Spleen (tissue), 11 donors: Measurements from ENCODE around the gene EPHB3. TPM values are rescaled to one million over a fixed set of nuclear protein-coding genes. Genes with fewer than 3 reads are reported as not detected.
A peak's percentile ranks its signal among the peaks of the same experiment; 100 is the strongest.

Experiments
- DNase-seq: peaks from one replicate; pipeline ENCODE4 v3.0.0-alpha.2; 2020
- H3K27ac ChIP-seq, 8 donors: fragments of 200-600 bp; sonication (generic) in 7 of 8; 1 replicate in 4 of 8; 2 replicates in 4 of 8; pipeline versions ENCODE4 v1.5.0 to v1.8.0; 2016 to 2021; ENCODE audit warnings: inconsistent platforms in 4 of 8, mild to moderate bottlenecking in 4 of 8, moderate library complexity in 1 of 8
- H3K27me3 ChIP-seq, 7 donors: fragments of 200-600 bp; sonication (generic) in 6 of 7; replicated peaks in 1 of 7; 1 replicate in 4 of 7; 2 replicates in 3 of 7; pipeline versions ENCODE4 v1.5.0 to v1.8.0; 2016 to 2021; ENCODE audit warnings: inconsistent platforms in 3 of 7, mild to moderate bottlenecking in 1 of 7
- H3K36me3 ChIP-seq, 6 donors: fragments of 200-600 bp; sonication (generic) in 5 of 6; 1 replicate in 4 of 6; 2 replicates in 2 of 6; pipeline versions ENCODE4 v1.5.0 to v1.8.0; 2016 to 2021; ENCODE audit warnings: inconsistent platforms in 2 of 6
- H3K4me1 ChIP-seq, 6 donors: fragments of 200-600 bp; sonication (generic) in 5 of 6; 1 replicate in 3 of 6; 2 replicates in 3 of 6; pipeline versions ENCODE4 v1.5.0 to v1.8.0; 2016 to 2021; ENCODE audit warnings: inconsistent platforms in 3 of 6
- H3K4me3 ChIP-seq, 8 donors: fragments of 200-600 bp; sonication (generic) in 7 of 8; 1 replicate in 4 of 8; 2 replicates in 4 of 8; pipeline versions ENCODE4 v1.5.0 to v1.8.0; 2016 to 2021; ENCODE audit warnings: inconsistent platforms in 4 of 8, mild to moderate bottlenecking in 4 of 8, moderate library complexity in 2 of 8
- H3K9me3 ChIP-seq, 8 donors: fragments of 200-600 bp; sonication (generic) in 7 of 8; 1 replicate in 4 of 8; 2 replicates in 4 of 8; pipeline versions ENCODE4 v1.5.0 to v1.8.0; 2016 to 2021; ENCODE audit warnings: inconsistent platforms in 4 of 8
- POLR2A ChIP-seq, 3 donors: fragments of 450-650 bp; IDR thresholded peaks; one replicate each; pipeline ENCODE4 v1.5.1; 2017; ENCODE audit warnings: antibody characterized with exemption in 3 of 3, mild to moderate bottlenecking in 1 of 3
- POLR2AphosphoS5 ChIP-seq, 3 donors: sonication (generic); formaldehyde crosslinking; IDR thresholded peaks; one replicate each; pipeline ENCODE4 v1.5.1; 2017; ENCODE audit warnings: antibody characterized with exemption in 3 of 3
- WGBS, 5 donors: extraction: QIAGEN DNeasy Blood & Tissue Kit in 3 of 5; methylation state at CpG; one replicate each; pipeline versions ENCODE4 v1.1.5 to v1.1.7; 2013 to 2018; 5-methylcytosine and 5-hydroxymethylcytosine counted together
- intact Hi-C: fragments of 100-400 bp; cut with DNase I; formaldehyde crosslinking; loops from one replicate; pipeline ENCODE4 v1.15.0; 2023; ENCODE audit warnings: low total_unique reads
- polyA plus RNA-seq, 3 donors: library from polyadenylated mRNA; stranded (reverse); fragments of 200-250 nt; gene quantifications; one replicate each; pipeline ENCODE4 v1.2.1, GENCODE V29; 2013
- total RNA-seq, 7 donors: library from RNA; depleted of rRNA in 3 of 7; stranded (reverse); fragments of >200 nt in 3 of 7; fragmentation: NEBNext Ultra II Directional in 4 of 7; extraction: Animal tissue kit (Norgen Biotek cat#: 25700) in 4 of 7; gene quantifications; one replicate each; pipeline versions ENCODE4 v1.1.0 to v1.2.1, GENCODE V29; 2016 to 2021
- TF ChIP-seq, protein P1 (sequence below), 11 experiments: fragments of 200-600 bp in 7 of 11; fragments of 450-650 bp in 4 of 11; sonication (generic) in 4 of 11; IDR thresholded peaks in 8 of 11; conservative IDR thresholded peaks in 3 of 11; 1 replicate in 7 of 11; 2 replicates in 4 of 11; pipeline versions ENCODE4 v1.4.0 to v1.8.0; 2016 to 2021; ENCODE audit warnings: antibody characterized with exemption in 11 of 11, inconsistent platforms in 4 of 11, mild to moderate bottlenecking in 1 of 11
- donor health status: healthy with polysubstance abuse.
- donor health status: DM: no; HTN: no; CAD: no; lungs with moderate emphysema.
- donor health status: DM: no; HTN: no; CAD: no.
- donor health status: Bipolar disorder and iron deficiency.
- donor health status: healthy.
- donor health status: DM: no; HTN: no; CAD: no.
- donor health status: DM: yes; HTN: yes; CAD: no.

The EPHB3 gene
- total and polyA plus RNA-seq, 10 donors = 0.23 to 2.3 (median 0.88) TPM

DNA sequence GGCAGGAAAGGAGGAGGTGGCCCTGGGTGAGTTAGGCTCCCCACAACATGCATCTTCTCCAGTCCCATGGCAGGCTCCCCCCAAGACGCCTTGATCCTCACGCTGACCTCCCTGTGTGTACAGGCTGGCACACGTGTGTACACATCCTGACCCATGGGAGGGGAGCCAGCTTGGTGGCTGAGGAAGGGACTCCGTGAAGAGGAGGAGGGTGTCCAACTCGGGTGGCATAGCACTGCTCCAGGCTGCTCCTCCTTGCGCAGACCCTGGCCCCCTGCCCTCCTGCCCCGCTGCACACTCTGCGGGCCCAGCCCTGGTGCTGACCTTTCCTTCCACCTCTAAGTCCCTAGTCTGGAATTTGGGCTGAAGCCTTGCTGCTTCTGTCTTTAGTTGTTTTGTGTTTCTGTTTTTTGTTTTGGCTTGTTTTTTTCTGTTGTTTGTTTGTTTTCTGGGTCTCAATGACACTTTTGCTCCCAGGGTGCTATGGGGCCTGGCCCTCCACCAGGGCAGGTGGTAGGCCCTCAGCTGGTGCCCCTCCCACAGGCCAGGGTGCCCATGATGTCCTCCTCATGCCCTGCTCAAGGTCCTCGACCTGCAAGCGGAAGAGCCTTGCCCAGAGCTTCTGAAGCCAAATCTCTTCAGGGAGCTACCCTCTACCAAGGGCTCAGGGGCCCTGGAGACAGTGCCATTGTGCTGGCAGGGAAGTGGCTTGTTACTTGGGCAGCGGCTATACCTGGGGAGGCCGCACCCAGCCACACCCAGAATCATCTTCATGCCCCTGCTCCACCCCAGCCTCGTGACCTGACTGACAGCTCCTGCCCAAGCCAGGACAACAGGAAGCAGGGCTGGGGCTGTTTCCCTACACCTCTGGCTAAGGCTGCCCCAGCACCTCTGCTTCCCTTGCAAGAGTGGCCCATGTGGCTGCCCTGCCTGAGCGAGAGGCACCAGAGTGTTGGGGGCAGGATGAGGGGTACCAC is 5.1 kb downstream of the EPHB3 start:
- peak; percentile 58 for DNase-seq
- H3K4me1 ChIP-seq = peaks cover 10 to 50% (median 26%) of the 10 kb centered on the region in 6 donors
- no peak for TF ChIP-seq POLR2AphosphoS5 (IDR thresholded peaks at IDR 0.05)
- TF ChIP-seq, protein P1, sequence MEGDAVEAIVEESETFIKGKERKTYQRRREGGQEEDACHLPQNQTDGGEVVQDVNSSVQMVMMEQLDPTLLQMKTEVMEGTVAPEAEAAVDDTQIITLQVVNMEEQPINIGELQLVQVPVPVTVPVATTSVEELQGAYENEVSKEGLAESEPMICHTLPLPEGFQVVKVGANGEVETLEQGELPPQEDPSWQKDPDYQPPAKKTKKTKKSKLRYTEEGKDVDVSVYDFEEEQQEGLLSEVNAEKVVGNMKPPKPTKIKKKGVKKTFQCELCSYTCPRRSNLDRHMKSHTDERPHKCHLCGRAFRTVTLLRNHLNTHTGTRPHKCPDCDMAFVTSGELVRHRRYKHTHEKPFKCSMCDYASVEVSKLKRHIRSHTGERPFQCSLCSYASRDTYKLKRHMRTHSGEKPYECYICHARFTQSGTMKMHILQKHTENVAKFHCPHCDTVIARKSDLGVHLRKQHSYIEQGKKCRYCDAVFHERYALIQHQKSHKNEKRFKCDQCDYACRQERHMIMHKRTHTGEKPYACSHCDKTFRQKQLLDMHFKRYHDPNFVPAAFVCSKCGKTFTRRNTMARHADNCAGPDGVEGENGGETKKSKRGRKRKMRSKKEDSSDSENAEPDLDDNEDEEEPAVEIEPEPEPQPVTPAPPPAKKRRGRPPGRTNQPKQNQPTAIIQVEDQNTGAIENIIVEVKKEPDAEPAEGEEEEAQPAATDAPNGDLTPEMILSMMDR (IDR thresholded peaks at IDR 0.05 in 8 of 11, conservative IDR thresholded peaks at IDR 0.05 in 3 of 11) = no peak
- no peak for TF ChIP-seq POLR2A (IDR thresholded peaks at IDR 0.05)

DNA sequence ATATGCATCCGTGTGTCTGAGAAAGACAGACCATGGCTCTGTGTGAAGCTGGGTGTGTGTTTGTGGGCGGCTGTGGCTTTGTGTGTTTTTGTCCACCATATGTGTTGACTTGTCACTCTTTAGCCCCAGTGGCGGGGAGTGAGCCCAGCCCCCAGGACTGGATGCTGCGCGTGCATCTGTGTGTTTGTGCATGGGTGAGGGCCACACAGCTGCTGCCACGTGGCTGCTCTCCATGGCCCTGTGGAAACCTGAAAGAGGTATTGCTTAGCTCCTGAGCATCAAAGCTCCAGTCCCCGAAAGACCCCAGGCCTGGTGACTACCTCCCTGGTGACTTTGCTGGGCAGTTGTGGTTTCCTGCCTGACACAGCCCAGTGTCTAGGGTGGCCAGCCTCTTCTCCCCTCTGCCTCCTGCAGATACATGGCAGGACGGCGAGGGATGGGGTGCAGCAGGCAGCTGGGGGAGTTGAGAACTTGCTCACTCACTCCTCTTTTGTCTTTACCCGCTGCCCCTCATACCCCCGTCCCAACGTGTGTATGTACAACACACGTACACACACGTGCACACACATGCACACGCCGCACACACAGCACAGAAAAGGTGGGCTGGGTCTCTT is 6.5 kb downstream of the EPHB3 start:
- peaks cover 0 to 68% (median 15%) of the 10 kb centered on the region in 7 donors for H3K27me3 ChIP-seq
- no peaks in the 10 kb centered on the region for H3K9me3 ChIP-seq
- H3K4me1 ChIP-seq = peaks cover 10 to 39% (median 20%) of the 10 kb centered on the region in 6 donors
- TF ChIP-seq POLR2A (IDR thresholded peaks at IDR 0.05) (no peak), POLR2AphosphoS5 (IDR thresholded peaks at IDR 0.05) (no peak)
- TF ChIP-seq, protein P1 (IDR thresholded peaks at IDR 0.05 in 8 of 11, conservative IDR thresholded peaks at IDR 0.05 in 3 of 11) = no peak
- H3K36me3 ChIP-seq = no peaks in the 10 kb centered on the region
- WGBS, 5 donors = 69 to 83% (median 78%) methylated on average over 16 of the region's 16 CpGs
- intact Hi-C loops = no loop called here
- no peak overlapping the region for H3K4me3 ChIP-seq
- peak overlapping the region in 4 of 8 donors; percentile 13 to 76 (median 35) for H3K27ac ChIP-seq
- DNase-seq = no peak

More for the DNA sequence above, 5.1 kb downstream of the EPHB3 start:
- Histone ChIP-seq H3K27me3 (peaks cover 0 to 68% (median 23%) of the 10 kb centered on the region in 7 donors), H3K36me3 (no peaks in the 10 kb centered on the region), H3K27ac (no peak overlapping the region), H3K4me3 (no peak overlapping the region), H3K9me3 (no peaks in the 10 kb centered on the region)
- intact Hi-C loops = no loop called here
- 71 to 88% (median 82%) methylated on average over 10 to 14 of the region's 14 CpGs for WGBS, 5 donors

DNA sequence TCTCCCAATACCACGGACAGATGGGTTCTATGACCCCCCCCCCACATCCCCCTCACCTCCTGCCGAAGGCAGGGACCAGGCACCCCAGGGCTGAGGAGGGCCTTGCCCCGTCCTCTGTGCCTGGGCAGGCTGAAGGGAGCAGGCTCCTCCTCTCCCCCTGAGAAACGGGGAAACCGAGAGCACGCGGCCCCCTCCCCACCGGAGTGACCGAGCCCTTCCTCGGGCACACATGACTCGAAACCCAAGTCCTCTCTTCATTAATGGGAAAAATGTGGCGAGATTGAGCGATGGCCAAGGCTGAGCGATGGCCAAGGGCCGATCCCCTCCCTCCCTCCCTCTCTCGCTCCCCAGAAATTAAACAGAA is 7.0 kb downstream of the EPHB3 start:
- peak overlapping the region in 5 of 8 donors; percentile 13 to 76 (median 29) for H3K27ac ChIP-seq
- peaks cover 10 to 34% (median 19%) of the 10 kb centered on the region in 6 donors for H3K4me1 ChIP-seq
- H3K27me3 ChIP-seq = peaks cover 0 to 65% (median 15%) of the 10 kb centered on the region in 7 donors
- no peak for DNase-seq
- 6 to 10% (median 7%) methylated on average over 10 to 16 of the region's 16 CpGs for WGBS, 5 donors
- no peaks in the 10 kb centered on the region for H3K36me3 ChIP-seq
- H3K4me3 ChIP-seq = peak overlapping the region in 6 of 8 donors; percentile 13 to 66 (median 32)
- H3K9me3 ChIP-seq = no peaks in the 10 kb centered on the region
- TF ChIP-seq POLR2A (IDR thresholded peaks at IDR 0.05) (no peak), POLR2AphosphoS5 (IDR thresholded peaks at IDR 0.05) (no peak)
- TF ChIP-seq, protein P1 (IDR thresholded peaks at IDR 0.05 in 8 of 11, conservative IDR thresholded peaks at IDR 0.05 in 3 of 11) = no peak
- intact Hi-C loops = no loop called here
